ENCODE results near the gene CAMKMT.

CAMKMT gene

DNA sequence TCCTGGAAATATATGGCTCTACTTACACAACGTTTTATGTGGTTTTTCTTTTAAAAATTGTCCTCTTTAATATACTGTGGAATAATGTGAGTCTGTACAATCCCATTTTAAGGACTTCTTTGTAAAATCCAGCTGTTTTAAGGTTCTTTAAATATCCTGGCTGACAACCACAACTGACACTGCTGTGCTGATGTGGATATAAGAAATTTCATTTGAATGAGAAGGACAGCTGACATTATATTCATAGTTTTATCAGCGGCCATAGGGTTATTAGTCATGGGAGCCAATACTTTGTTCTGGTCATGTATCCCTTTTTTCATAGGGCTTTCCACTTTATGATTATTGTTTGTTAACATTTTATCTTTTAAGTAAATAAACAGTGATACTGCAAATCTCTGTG is 169.5 kb downstream of the CAMKMT start:
- H3K9me3 Mint-ChIP-seq (ENCODE audit: low read depth), result no peaks in the 10 kb centered on the region
- H3K4me1 Mint-ChIP-seq (ENCODE audit: low read depth), result no peaks in the 10 kb centered on the region
- no peak overlapping the region for H3K4me3 Mint-ChIP-seq
- no peak overlapping the region for H3K27ac Mint-ChIP-seq
- H3K36me3 Mint-ChIP-seq, result peaks cover 19% of the 10 kb centered on the region
- H3K27me3 Mint-ChIP-seq, result no peaks in the 10 kb centered on the region

DNA sequence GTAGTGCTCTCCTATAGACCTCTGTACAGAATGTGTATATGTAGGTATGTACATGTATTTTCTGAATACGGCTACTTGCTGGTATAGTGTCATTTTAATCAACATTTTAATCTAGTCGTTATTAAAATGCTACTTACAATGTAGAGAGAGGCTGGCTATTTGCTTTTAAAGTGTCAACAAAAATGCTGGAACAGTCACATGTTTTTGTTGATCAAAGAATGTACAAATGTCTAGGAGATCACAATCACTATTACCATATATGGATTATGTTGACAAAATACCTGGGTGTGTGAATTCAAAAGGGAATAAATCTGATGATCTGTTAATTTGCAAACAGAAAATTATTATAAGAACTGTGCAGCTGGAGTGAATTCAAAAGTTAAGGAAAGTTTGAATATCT is 170.3 kb downstream of the CAMKMT start:
- no peaks in the 10 kb centered on the region for H3K27me3 Mint-ChIP-seq
- H3K9me3 Mint-ChIP-seq (ENCODE audit: low read depth), result no peaks in the 10 kb centered on the region
- peaks cover 19% of the 10 kb centered on the region for H3K36me3 Mint-ChIP-seq
- H3K4me3 Mint-ChIP-seq, result no peak overlapping the region
- no peaks in the 10 kb centered on the region for H3K4me1 Mint-ChIP-seq (ENCODE audit: low read depth)
- no peak overlapping the region for H3K27ac Mint-ChIP-seq

DNA sequence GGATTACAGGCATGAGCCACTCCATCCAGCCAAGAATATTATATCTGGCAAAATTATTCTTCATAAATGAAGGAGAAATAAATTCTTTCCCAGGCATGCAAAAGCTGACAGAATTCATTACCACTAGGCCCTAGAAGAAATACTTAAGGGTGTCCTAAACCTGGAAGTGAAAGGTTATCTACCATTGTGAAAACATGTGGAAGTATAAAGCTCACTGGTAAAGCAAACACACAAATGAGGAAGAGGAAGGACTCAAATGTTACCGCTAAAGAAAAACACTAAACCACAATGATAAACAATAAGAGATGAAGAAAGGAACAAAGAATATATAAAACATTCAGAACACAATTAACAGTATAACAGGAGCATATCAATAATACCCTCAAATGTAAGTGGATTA is 171.8 kb downstream of the CAMKMT start:
- Mint-ChIP-seq H3K9me3 (ENCODE audit: low read depth) (no peaks in the 10 kb centered on the region), H3K4me3 (no peak overlapping the region), H3K4me1 (ENCODE audit: low read depth) (no peaks in the 10 kb centered on the region), H3K36me3 (peaks cover 19% of the 10 kb centered on the region), H3K27me3 (no peaks in the 10 kb centered on the region), H3K27ac (no peak overlapping the region)

DNA sequence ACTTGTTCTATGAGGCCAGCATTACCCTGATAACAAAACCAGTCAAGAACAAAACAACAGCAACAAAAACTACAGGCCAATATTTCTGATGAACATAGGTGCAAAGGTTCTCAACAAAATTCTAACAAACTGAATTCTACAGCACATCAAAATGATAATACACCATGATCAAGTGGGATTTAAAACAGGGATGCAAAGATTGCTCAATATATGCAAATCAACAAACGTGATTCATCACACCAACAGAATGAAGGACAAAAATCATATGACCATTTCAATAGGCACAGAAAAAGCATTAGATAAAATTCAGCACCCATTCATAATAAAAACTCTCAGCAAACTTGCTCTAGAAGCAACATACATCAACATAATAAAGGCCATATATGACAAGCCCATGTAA is 173.6 kb downstream of the CAMKMT start:
- Mint-ChIP-seq H3K9me3 (ENCODE audit: low read depth) (no peaks in the 10 kb centered on the region), H3K4me1 (ENCODE audit: low read depth) (no peaks in the 10 kb centered on the region), H3K36me3 (peaks cover 21% of the 10 kb centered on the region), H3K27me3 (no peaks in the 10 kb centered on the region), H3K4me3 (no peak overlapping the region), H3K27ac (no peak overlapping the region)

DNA sequence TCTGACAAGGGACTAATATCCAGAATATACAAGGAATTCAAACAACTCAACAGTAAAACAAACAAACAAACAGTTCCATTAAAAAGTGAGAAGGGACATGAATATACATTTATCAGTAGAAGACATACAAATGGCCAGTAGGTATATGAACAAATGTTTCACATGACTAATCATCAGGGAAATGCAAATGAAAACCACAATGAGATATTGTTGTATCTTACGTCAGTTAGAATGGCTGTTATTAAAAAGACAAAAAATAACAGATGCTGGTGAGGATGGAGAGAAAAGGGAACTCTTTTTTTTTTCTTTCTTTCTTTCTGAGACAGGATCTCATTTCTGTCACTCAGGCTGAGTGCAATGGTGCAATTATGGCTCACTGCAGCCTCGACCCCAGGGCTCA is 175.5 kb downstream of the CAMKMT start:
- Mint-ChIP-seq H3K4me3 (no peak overlapping the region), H3K27me3 (no peaks in the 10 kb centered on the region), H3K36me3 (peaks cover 18% of the 10 kb centered on the region), H3K27ac (no peak overlapping the region), H3K9me3 (ENCODE audit: low read depth) (no peaks in the 10 kb centered on the region), H3K4me1 (ENCODE audit: low read depth) (no peaks in the 10 kb centered on the region)

DNA sequence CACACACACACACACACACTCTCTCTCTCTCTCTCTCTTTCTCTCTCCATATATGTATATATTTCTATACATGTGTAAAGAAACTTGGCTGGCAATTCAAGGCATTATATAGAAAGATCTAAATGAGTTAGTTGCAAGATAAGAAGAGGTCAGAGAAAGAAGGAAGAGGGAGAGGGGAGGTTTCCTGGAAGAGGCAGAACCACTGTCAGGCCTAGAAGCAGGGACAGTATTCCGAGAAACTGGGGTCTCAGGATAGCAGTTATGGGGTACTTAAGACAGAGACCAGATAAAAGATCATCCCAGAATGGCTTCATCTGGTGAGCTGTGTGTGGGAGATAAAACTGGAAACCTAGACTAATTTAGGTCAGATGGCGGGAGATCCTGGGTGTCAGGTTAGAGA is 180.8 kb downstream of the CAMKMT start:
- H3K4me1 Mint-ChIP-seq (ENCODE audit: low read depth), result no peaks in the 10 kb centered on the region
- H3K27ac Mint-ChIP-seq, result no peak overlapping the region
- peaks cover 10% of the 10 kb centered on the region for H3K36me3 Mint-ChIP-seq
- H3K9me3 Mint-ChIP-seq (ENCODE audit: low read depth), result no peaks in the 10 kb centered on the region
- H3K4me3 Mint-ChIP-seq, result no peak overlapping the region
- no peaks in the 10 kb centered on the region for H3K27me3 Mint-ChIP-seq

DNA sequence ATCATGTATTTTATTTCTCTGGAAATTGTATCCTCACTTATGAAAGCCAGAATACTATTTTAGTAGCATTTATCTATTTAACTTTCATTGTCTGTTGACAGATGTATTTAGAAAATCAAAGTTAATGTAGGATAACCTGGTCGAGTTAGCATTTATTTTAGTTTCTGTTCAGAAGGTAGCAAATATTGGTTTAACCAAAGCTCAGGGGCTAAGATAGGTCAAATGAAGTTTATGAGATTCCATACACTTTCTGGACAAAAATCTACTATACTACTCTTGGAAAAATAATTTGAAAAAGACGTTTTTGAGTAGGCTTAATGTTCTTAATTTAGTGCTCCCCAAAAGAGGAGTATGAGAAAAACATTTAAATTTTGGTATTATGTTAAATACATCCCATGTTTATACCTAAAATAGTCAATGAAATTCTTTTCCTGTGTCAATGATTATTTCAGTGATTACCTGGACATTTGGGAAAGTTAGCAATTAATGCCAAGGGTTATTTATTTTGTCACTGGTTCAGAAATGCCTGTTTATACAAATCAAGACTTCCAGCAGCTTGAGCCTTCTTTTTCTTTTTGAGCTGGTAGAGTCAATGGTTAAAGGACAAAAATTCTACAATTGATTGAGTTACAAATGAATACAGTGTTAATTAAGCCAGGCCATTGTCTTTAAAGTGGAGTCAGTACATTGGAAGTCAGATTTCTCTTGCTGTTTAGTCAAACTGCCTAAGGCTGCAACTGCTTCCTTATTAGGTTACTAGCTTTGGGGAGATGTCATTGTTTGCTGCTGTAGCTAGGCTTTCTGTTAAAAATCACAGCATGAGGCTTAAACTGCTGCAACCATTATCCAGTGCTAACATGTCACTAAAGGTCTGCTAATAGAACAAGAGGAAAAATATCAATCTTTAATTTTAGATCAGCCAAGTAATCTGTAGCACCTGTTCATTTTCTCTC is 182.3 kb downstream of the CAMKMT start:
- no peaks in the 10 kb centered on the region for H3K9me3 Mint-ChIP-seq (ENCODE audit: low read depth)
- H3K4me3 Mint-ChIP-seq, result no peak overlapping the region
- no peaks in the 10 kb centered on the region for H3K4me1 Mint-ChIP-seq (ENCODE audit: low read depth)
- peaks cover 10% of the 10 kb centered on the region for H3K36me3 Mint-ChIP-seq
- H3K27me3 Mint-ChIP-seq, result no peaks in the 10 kb centered on the region
- H3K27ac Mint-ChIP-seq, result no peak overlapping the region

DNA sequence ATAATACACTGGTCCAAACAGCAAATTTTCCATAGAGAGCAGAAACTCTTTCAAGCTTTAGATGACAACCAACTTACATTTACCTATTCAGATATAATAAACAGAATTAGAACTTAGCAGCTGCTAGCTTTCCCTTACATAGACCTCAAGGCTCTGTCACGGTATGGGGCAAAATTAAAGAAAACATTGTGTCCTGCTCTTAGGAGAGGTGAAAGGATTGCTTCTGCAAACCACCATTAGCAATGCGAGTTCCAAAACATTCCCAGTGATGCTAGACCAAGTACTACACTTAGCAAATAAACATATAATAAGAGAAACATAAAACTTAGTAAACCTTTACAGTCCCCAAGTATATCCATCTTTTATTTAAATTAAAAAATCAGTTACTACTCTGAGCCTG is 183.3 kb downstream of the CAMKMT start:
- Mint-ChIP-seq H3K27me3 (no peaks in the 10 kb centered on the region), H3K4me3 (no peak overlapping the region), H3K27ac (no peak overlapping the region), H3K9me3 (ENCODE audit: low read depth) (no peaks in the 10 kb centered on the region), H3K36me3 (peaks cover 17% of the 10 kb centered on the region), H3K4me1 (ENCODE audit: low read depth) (no peaks in the 10 kb centered on the region)

DNA sequence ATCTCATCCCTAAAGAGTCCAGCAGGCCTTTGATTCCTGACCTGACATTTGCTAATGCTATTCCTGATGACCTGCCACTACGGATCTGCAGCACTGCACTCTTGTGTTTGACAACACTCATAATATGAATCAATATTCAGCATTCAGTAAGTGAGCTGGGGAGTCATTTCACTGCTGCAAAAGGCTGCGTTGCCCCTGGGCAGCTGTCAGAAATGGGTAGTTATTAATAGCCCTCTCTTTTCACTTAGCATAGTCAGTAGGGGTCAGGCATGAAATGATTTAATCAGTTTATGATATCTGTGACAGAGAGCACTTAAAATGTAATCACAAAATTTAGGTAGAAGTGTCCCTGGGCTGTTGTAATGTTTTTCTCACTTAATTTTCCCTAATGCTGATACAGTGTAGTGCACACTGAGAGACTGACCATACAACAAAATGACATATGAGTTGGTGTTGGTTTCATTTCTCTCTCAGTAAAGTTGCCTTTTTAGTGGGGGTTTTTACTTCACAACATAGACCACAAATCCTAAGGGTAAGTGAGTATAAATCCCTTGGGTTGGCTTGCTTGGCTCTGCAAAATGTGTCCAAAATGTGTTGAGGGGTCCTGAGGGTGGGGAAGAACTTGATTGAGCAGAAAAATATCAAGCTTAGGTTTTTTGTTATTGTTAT is 184.8 kb downstream of the CAMKMT start:
- Mint-ChIP-seq H3K27me3 (no peaks in the 10 kb centered on the region), H3K9me3 (ENCODE audit: low read depth) (no peaks in the 10 kb centered on the region), H3K4me3 (no peak overlapping the region), H3K27ac (no peak overlapping the region), H3K36me3 (peaks cover 18% of the 10 kb centered on the region), H3K4me1 (ENCODE audit: low read depth) (no peaks in the 10 kb centered on the region)

DNA sequence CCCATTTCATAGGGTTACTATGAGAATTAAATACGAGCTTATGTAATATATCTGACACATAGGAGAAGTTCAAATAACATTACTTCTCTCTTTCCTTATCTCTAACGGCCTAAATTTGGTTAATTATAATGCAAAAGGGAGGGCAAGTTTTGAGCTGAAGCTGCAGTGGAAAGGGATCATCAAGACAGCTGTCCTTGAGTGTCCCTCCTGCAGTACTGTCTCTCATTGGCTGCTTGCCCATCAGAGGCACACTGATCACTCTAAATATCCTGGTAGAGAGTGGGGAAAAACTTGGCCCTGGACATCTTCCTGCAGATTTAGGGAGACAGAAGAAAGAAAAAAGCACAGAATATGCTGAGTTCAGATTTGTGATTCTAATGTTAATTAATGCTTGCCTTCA is 186.0 kb downstream of the CAMKMT start:
- Mint-ChIP-seq H3K9me3 (ENCODE audit: low read depth) (no peaks in the 10 kb centered on the region), H3K27me3 (no peaks in the 10 kb centered on the region), H3K4me3 (no peak overlapping the region)

DNA sequence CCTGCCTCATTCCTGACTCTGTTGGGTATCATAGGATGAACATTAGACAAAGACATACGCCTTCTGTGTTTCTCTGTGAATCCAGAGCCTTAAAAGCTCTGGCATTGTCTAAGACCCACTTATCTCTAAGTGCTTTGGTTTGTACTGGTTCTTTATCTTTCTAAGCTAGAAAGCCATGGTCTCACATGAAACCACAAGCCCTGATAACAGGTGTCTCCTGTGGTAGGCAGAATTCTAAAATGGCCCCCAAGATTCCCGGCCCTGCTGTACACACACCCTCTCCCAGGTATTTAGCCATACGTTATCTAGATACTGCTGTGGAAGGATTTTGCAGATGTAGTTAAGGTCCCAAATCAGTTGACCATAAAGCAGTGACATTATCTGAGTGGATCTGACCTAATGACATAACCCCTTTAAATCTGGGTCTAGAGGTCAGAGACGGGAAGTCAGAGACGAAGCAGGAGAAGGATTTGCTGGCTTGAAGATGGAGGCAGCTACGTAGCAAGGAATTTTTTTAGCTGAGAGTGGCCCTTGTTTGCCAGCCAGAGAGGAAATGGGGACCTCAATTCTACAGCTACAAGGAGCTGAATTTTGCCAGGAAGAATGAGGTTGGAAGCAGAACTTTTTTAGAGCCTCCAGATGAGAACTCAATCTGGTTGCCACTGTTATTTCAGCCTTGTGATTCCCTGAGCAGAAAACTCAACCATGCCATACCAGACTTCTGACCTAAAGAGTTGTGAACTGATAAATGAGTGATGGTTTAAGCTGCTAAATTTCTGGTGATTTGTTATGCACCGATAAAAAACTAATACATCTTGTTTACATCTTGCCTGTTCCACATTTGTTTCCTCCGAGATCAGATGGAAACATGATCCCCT is 186.7 kb downstream of the CAMKMT start:
- H3K36me3 Mint-ChIP-seq, result peaks cover 18% of the 10 kb centered on the region
- H3K4me3 Mint-ChIP-seq, result no peak overlapping the region
- H3K27me3 Mint-ChIP-seq, result no peaks in the 10 kb centered on the region
- H3K9me3 Mint-ChIP-seq (ENCODE audit: low read depth), result no peaks in the 10 kb centered on the region
- H3K27ac Mint-ChIP-seq, result no peak overlapping the region
- no peaks in the 10 kb centered on the region for H3K4me1 Mint-ChIP-seq (ENCODE audit: low read depth)

More for the DNA sequence above, 186.0 kb downstream of the CAMKMT start:
- H3K36me3 Mint-ChIP-seq, result peaks cover 18% of the 10 kb centered on the region
- no peak overlapping the region for H3K27ac Mint-ChIP-seq
- no peaks in the 10 kb centered on the region for H3K4me1 Mint-ChIP-seq (ENCODE audit: low read depth)

DNA sequence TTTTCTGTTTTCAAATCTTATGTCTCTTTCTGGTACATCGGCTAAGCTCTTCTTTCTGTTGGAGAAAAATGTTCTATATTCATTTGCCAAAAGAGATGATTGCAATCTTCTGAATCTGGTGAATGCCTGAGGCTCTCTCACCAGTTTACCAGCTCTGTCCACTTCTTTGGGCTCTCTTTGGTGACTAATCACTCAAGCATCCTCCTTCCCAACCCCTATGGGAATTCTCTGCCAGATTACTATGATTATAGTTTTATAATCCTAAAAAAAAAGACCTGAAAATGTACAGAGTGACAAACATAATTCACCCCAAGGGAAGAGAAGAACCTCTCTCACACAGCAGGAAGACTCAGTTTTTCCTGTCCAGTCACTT is 187.3 kb downstream of the CAMKMT start:
- Mint-ChIP-seq H3K9me3 (ENCODE audit: low read depth) (no peaks in the 10 kb centered on the region), H3K4me3 (no peak overlapping the region), H3K36me3 (peaks cover 18% of the 10 kb centered on the region), H3K4me1 (ENCODE audit: low read depth) (no peaks in the 10 kb centered on the region), H3K27ac (no peak overlapping the region), H3K27me3 (no peaks in the 10 kb centered on the region)

DNA sequence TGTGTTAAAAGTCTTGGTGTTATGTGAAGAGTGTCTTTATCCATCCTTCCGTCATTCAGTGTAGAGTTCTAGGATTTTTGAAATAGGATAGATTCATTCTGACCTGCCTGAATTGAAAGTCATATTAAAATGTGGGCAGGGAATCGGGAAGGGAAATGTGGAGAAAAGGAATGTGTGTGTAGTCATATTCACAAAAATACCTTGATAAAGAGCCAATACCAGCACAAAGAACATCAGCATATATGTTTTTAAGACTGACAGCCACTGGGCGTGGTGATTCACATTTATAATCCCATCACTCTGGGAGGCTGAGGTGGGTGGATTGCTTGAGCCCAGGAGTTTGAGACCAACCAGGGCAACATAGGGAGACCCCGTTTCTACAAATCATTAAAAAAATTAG is 188.1 kb downstream of the CAMKMT start:
- Mint-ChIP-seq H3K4me1 (ENCODE audit: low read depth) (no peaks in the 10 kb centered on the region), H3K27me3 (no peaks in the 10 kb centered on the region), H3K27ac (no peak overlapping the region), H3K36me3 (peaks cover 20% of the 10 kb centered on the region), H3K4me3 (no peak overlapping the region), H3K9me3 (ENCODE audit: low read depth) (no peaks in the 10 kb centered on the region)

DNA sequence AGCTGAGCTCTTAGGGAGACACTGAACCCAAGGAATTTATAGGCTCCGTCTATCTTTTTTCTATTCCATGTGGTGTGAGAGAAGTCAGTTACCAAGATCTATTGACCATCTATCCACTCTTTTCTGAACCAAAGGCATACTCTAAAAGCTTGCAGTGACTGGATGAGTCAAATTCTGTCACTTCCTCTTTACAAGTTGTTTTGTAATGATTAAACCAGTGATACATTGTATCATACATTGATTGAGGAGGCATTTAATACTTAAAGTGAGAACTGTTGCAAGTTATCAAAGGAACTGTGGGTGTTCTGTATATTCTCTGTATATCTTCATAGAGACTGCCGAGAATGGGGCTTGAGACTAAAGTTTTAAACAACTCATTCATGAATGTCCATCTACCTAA is 188.8 kb downstream of the CAMKMT start:
- Mint-ChIP-seq H3K27me3 (no peaks in the 10 kb centered on the region), H3K4me1 (ENCODE audit: low read depth) (no peaks in the 10 kb centered on the region), H3K27ac (no peak overlapping the region), H3K9me3 (ENCODE audit: low read depth) (no peaks in the 10 kb centered on the region), H3K4me3 (no peak overlapping the region), H3K36me3 (peaks cover 25% of the 10 kb centered on the region)

DNA sequence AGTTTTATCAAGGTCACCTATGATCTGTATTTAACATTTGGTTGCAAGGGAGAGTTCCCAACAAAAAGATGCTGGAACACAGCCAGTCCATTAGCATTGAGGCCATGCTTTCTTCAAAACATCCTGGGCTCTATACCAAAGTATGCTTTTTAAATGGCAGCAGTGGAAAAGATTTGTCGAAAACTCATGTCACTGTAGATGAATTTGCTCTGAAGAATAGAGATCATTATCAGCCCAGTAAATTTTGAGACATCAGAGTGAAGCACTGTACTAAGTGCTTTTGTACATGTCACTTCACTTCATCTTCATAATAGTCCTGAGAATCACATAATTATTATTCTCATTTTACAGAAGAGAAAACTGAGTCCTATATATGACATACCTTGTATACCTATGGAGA is 189.8 kb downstream of the CAMKMT start:
- Mint-ChIP-seq H3K9me3 (ENCODE audit: low read depth) (no peaks in the 10 kb centered on the region), H3K4me1 (ENCODE audit: low read depth) (no peaks in the 10 kb centered on the region), H3K36me3 (peaks cover 24% of the 10 kb centered on the region), H3K27me3 (no peaks in the 10 kb centered on the region), H3K27ac (no peak overlapping the region), H3K4me3 (no peak overlapping the region)
